Measurements from ENCODE around the gene THOC3. TPM values are rescaled to one million over a fixed set of nuclear protein-coding genes. Genes with fewer than 3 reads are reported as not detected.

Gene THOC3, protein sequence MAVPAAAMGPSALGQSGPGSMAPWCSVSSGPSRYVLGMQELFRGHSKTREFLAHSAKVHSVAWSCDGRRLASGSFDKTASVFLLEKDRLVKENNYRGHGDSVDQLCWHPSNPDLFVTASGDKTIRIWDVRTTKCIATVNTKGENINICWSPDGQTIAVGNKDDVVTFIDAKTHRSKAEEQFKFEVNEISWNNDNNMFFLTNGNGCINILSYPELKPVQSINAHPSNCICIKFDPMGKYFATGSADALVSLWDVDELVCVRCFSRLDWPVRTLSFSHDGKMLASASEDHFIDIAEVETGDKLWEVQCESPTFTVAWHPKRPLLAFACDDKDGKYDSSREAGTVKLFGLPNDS
- 42.3 and 100 TPM in 2 replicates for total RNA-seq

DNA sequence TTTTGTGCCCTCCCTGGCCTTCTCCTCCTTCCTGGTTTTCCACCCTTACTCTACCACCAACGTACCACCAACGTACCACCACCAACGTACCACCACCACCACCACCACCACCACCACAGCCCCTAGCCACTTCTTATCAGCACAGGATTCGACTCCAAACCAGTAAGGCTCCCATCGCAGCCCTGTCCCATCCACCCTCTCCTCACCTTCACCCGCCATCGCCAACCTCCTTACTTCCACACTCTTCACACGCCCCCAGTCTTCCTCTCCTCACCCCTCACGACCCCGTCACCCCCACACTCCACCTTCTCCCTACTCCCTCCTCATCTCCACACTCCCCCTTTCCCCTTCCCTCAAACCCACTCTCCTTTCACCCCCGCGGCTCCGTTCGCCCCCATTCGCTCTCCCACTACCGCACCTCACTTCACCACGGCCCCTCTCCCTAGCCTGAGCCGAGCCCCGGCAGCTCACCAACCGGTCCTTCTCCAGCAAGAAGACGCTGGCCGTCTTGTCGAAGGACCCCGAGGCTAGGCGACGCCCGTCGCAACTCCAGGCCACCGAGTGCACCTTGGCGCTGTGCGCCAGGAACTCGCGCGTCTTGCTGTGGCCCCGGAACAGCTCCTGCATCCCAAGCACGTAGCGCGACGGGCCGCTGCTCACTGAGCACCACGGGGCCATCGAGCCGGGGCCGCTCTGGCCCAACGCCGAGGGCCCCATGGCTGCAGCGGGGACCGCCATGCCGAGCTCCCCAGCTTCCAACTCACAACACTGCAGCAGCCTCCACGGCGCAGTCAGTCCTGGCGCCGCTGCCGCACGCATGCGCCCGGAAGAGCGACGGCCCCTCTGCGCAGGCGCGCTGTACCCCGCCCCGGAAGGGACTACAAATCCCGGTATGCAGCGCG, at the start of gene THOC3:
THOC3 (minus strand) TSS at position 845 of the 902 bp plus-strand sequence; CDS start at position 738, 107 bp downstream.

Other genes starting within 250 kb of the THOC3 start
- gene CPLX2, start 96.7 kb downstream of the THOC3 start, total RNA-seq: not detected in 2 replicates

All from endothelial cell of coronary artery (primary cell).